HEK293 (cell line): ENCODE measurements around the gene DBH.
A peak's percentile ranks its signal among the peaks of the same experiment; 100 is the strongest.

ENCODE experiments used
- CTCF ChIA-PET: fragments of 350-600 bp; formaldehyde crosslinking; extraction: SDS; loops from one replicate; lab custom pipeline; 2021; ENCODE audit warnings: antibody characterized with exemption; lab: Yijun Ruan, JAX
- POLR2A ChIA-PET: fragments of 300-600 bp; formaldehyde crosslinking; extraction: SDS; loops from one replicate; lab custom pipeline; 2020; ENCODE audit warnings: antibody characterized with exemption, inconsistent platforms; lab: Yijun Ruan, JAX
- H3K27ac ChIP-seq: fragments of 200-500 bp; sonication (Bioruptor generic); 2 replicates; pipeline ENCODE4 v1.5.1; 2014; ENCODE audit warnings: low read depth, low read length, control low read depth, inconsistent platforms; ENCODE audit errors: extremely low read depth
- H3K36me3 ChIP-seq, 2 experiments: fragments of 200-500 bp in 1 of 2; sonication (Bioruptor generic) in 1 of 2; 1 replicate in 1 of 2; 2 replicates in 1 of 2; pipeline ENCODE4 v1.5.1; 2014 to 2017; ENCODE audit warnings: inconsistent platforms in 2 of 2, low read length in 2 of 2; ENCODE audit not compliant: control insufficient read depth in 2 of 2, insufficient read depth in 1 of 2
- H3K4me1 ChIP-seq: fragments of 200-500 bp; sonication (Bioruptor generic); 2 replicates; pipeline ENCODE4 v1.5.1; 2014; ENCODE audit warnings: mild to moderate bottlenecking, low read length, inconsistent platforms; ENCODE audit not compliant: control insufficient read depth, insufficient read depth
- H3K4me3 ChIP-seq: 2 replicates; pipeline ENCODE4 v1.5.1; 2011; ENCODE audit warnings: low read depth, mild to moderate bottlenecking, control low read depth, low read length, moderate library complexity
- H3K9me3 ChIP-seq: fragments of 200-500 bp; sonication (Bioruptor generic); 2 replicates; pipeline ENCODE4 v1.5.1; 2014; ENCODE audit warnings: low read depth, low read length, inconsistent platforms; ENCODE audit not compliant: control insufficient read depth, insufficient read depth
- EGR2 ChIP-seq: fragments of 450-650 bp; formaldehyde crosslinking; IDR thresholded peaks from 2 replicates; pipeline ENCODE4 v1.5.1; 2016; ENCODE audit warnings: low read depth, missing biosample characterization, missing genetic modification characterization
- GLI2 ChIP-seq: fragments of 450-650 bp; formaldehyde crosslinking; IDR thresholded peaks from 2 replicates; pipeline ENCODE4; 2017; ENCODE audit warnings: missing biosample characterization, missing genetic modification characterization, low read depth, borderline replicate concordance
- HOXC10 ChIP-seq: sonication (generic); formaldehyde crosslinking; IDR thresholded peaks from 2 replicates; pipeline ENCODE4 v1.8.1; 2023; ENCODE audit warnings: mild to moderate bottlenecking, missing genetic modification reagents
- MEIS1 ChIP-seq: sonication (generic); formaldehyde crosslinking; IDR thresholded peaks from 2 replicates; pipeline ENCODE4 v1.8.1; 2022; ENCODE audit warnings: missing genetic modification reagents, mild to moderate bottlenecking, borderline replicate concordance
- PRDM1 ChIP-seq: fragments of 450-650 bp; formaldehyde crosslinking; IDR thresholded peaks from 2 replicates; pipeline ENCODE4; 2016; ENCODE audit warnings: missing biosample characterization, missing genetic modification characterization
- SP7 ChIP-seq: fragments of 450-650 bp; formaldehyde crosslinking; IDR thresholded peaks from 2 replicates; pipeline ENCODE4 v1.5.1; 2016; ENCODE audit warnings: missing biosample characterization, missing genetic modification characterization
- TCF7L2 ChIP-seq: IDR thresholded peaks from 2 replicates; pipeline ENCODE4 v1.6.1; 2011; ENCODE audit warnings: low read depth, mild to moderate bottlenecking, inconsistent platforms, low read length, moderate library complexity, borderline replicate concordance
- ZFHX2 ChIP-seq: fragments of 450-650 bp; formaldehyde crosslinking; conservative IDR thresholded peaks from 2 replicates; pipeline ENCODE4 v1.5.1; 2016; ENCODE audit warnings: missing biosample characterization, missing genetic modification characterization
- ZNF184 ChIP-seq: fragments of 450-650 bp; IDR thresholded peaks from 2 replicates; pipeline ENCODE4 v1.5.1; 2018; ENCODE audit warnings: missing biosample characterization, mild to moderate bottlenecking, missing genetic modification characterization
- ZNF248 ChIP-seq: fragments of 450-650 bp; formaldehyde crosslinking; IDR thresholded peaks from 2 replicates; pipeline ENCODE4 v1.5.1; 2017; ENCODE audit warnings: missing biosample characterization, missing genetic modification characterization
- ZNF274 ChIP-seq, 2 experiments: fragments of 200-500 bp in 1 of 2; fragments of 450-650 bp in 1 of 2; sonication (Bioruptor generic) in 1 of 2; formaldehyde crosslinking in 1 of 2; IDR thresholded peaks; 2 replicates each; pipeline versions ENCODE4 v1.5.1 to v1.6.1; 2014 to 2016; ENCODE audit warnings: borderline replicate concordance in 1 of 2, inconsistent platforms in 1 of 2, low read length in 1 of 2, missing biosample characterization in 1 of 2, missing genetic modification characterization in 1 of 2
- ZNF544 ChIP-seq: fragments of 450-650 bp; formaldehyde crosslinking; IDR thresholded peaks from 2 replicates; pipeline ENCODE4 v1.5.0; 2017; ENCODE audit warnings: missing biosample characterization, missing genetic modification characterization
- ZNF549 ChIP-seq: fragments of 450-650 bp; IDR thresholded peaks from 2 replicates; pipeline ENCODE4 v1.5.1; 2018; ENCODE audit warnings: missing biosample characterization, missing genetic modification characterization, mild to moderate bottlenecking, inconsistent platforms, moderate library complexity
- ZNF560 ChIP-seq: fragments of 450-650 bp; formaldehyde crosslinking; IDR thresholded peaks from 2 replicates; pipeline ENCODE4 v1.5.1; 2017; ENCODE audit warnings: missing biosample characterization, missing genetic modification characterization, borderline replicate concordance
- ZNF623 ChIP-seq: fragments of 450-650 bp; formaldehyde crosslinking; IDR thresholded peaks from 2 replicates; pipeline ENCODE4 v1.5.1; 2016; ENCODE audit warnings: missing biosample characterization, missing genetic modification characterization
- ZNF645 ChIP-seq: fragments of 450-650 bp; formaldehyde crosslinking; IDR thresholded peaks from 2 replicates; pipeline ENCODE4; 2016; ENCODE audit warnings: missing biosample characterization, missing genetic modification characterization
- ZNF692 ChIP-seq: fragments of 450-650 bp; formaldehyde crosslinking; IDR thresholded peaks from 2 replicates; pipeline ENCODE4 v1.5.1; 2016; ENCODE audit warnings: missing biosample characterization, missing genetic modification characterization
- ZNF704 ChIP-seq: fragments of 450-650 bp; formaldehyde crosslinking; IDR thresholded peaks from 2 replicates; pipeline ENCODE4 v1.5.1; 2016; ENCODE audit warnings: missing biosample characterization, missing genetic modification characterization
- ZNF785 ChIP-seq: fragments of 450-650 bp; formaldehyde crosslinking; IDR thresholded peaks from 2 replicates; pipeline ENCODE4 v1.5.1; 2016; ENCODE audit warnings: missing biosample characterization, missing genetic modification characterization
- ZSCAN23 ChIP-seq: fragments of 450-650 bp; formaldehyde crosslinking; IDR thresholded peaks from 2 replicates; pipeline ENCODE4 v1.5.1; 2016; ENCODE audit warnings: missing biosample characterization, missing genetic modification characterization
- ZSCAN5A ChIP-seq: fragments of 450-650 bp; formaldehyde crosslinking; IDR thresholded peaks from 2 replicates; pipeline ENCODE4 v1.5.1; 2016; ENCODE audit warnings: missing biosample characterization, missing genetic modification characterization

DBH gene

GRCh38 chr9:133694686-133695085 is 58.5 kb downstream of the DBH start:
- no peak overlapping the region for H3K4me3 ChIP-seq
- H3K9me3 ChIP-seq, result no peaks in the 10 kb centered on the region
- CTCF ChIA-PET, result interaction anchor here (0.5 to 0.7 kb wide), 2 partner anchors 754 to 1262 kb away, joined by 4 to 5 read pairs; no protein-coding TSS in a partner anchor
- H3K27ac ChIP-seq, result no peak overlapping the region
- H3K36me3 ChIP-seq, result no peaks in the 10 kb centered on the region
- TF ChIP-seq EGR2 (tag by site-specific recombination) (peak; percentile 100), ZFHX2 (tag by site-specific recombination) (peak; percentile 99), ZNF623 (tag by site-specific recombination) (no peak), TCF7L2 (no peak)
- no peaks in the 10 kb centered on the region for H3K4me1 ChIP-seq
- POLR2A ChIA-PET, result no interaction called here

- TF ChIP-seq ZNF704 (tag by site-specific recombination), result no peak
- no peak for TF ChIP-seq PRDM1
- no peak for TF ChIP-seq ZNF184 (tag by site-specific recombination)
- TF ChIP-seq ZSCAN5A (tag by site-specific recombination), result no peak
- TF ChIP-seq ZNF248 (tag by site-specific recombination), result no peak
- TF ChIP-seq ZNF785, result no peak
- no peak for TF ChIP-seq MEIS1 (CRISPR knock-in tag)
- TF ChIP-seq ZNF544 (tag by site-specific recombination), result no peak
- no peak for TF ChIP-seq ZNF549 (tag by site-specific recombination)
- no peak for TF ChIP-seq ZNF274 (IDR thresholded peaks at IDR 0.05; ENCODE audit: low read length)
- no peak for TF ChIP-seq ZNF274 (tag by site-specific recombination; IDR thresholded peaks at IDR 0.05; ENCODE audit: borderline replicate concordance)
- no peak for TF ChIP-seq SP7 (tag by site-specific recombination)
Observed at GRCh38 chr9:133696071-133696472, 59.9 kb downstream of the DBH start.

GRCh38 chr9:133699546-133699945 is 63.4 kb downstream of the DBH start:
- Histone ChIP-seq H3K36me3 (no peaks in the 10 kb centered on the region), H3K4me1 (no peaks in the 10 kb centered on the region), H3K27ac (no peak overlapping the region), H3K9me3 (no peaks in the 10 kb centered on the region), H3K4me3 (no peak overlapping the region)
- ChIA-PET POLR2A (no interaction called here), CTCF (interaction anchor here (1.0 kb wide), 1 partner anchor 83 kb away, joined by 3 read pairs; no protein-coding TSS in a partner anchor)
- no peak for TF ChIP-seq ZNF560 (tag by site-specific recombination)
- TF ChIP-seq GLI2 (tag by site-specific recombination), result no peak
- TF ChIP-seq HOXC10 (CRISPR knock-in tag), result no peak
- TF ChIP-seq ZNF645 (tag by site-specific recombination), result no peak
- 0 out of 2 replicates have a peak, but pooled peaks have one; percentile 70 for TF ChIP-seq ZNF184 (tag by site-specific recombination)
- no peak for TF ChIP-seq ZNF692 (tag by site-specific recombination)
- TF ChIP-seq ZSCAN23 (tag by site-specific recombination), result no peak

More at GRCh38 chr9:133696071-133696472, 59.9 kb downstream of the DBH start:
- ChIA-PET CTCF (interaction anchor here (0.5 kb wide), 1 partner anchor 163 kb away, joined by 4 read pairs; no protein-coding TSS in a partner anchor), POLR2A (no interaction called here)
- no peak overlapping the region for H3K27ac ChIP-seq
- H3K4me1 ChIP-seq, result no peaks in the 10 kb centered on the region
- no peaks in the 10 kb centered on the region for H3K36me3 ChIP-seq
- no peak overlapping the region for H3K4me3 ChIP-seq
- no peaks in the 10 kb centered on the region for H3K9me3 ChIP-seq
